ENCODE data around the gene TBC1D32.
"Not testable (repeated sequence)": the region's sequence is repeated elsewhere in the genome, so short reads cannot be mapped to it uniquely, and the experiment has no call there.

Gene TBC1D32

DNA sequence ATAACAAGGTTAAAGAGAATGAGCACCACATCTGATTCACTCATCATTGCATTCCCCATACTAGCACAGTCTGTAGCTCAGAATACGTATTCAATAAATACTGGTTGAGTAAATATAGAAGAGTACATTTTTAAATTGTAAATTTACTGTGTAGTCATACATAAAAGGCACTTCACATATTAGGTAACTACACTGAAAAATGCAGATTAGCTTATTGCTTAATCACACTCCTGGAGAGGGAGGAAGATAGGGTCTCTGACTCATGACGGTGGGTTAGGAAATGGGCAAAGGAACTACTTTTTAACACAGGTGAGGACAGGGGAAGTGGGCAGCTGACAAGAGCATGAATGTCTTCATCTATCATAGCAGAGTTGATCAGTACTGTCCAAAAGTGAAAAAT is 133.2 kb downstream of the TBC1D32 start:
- Histone ChIP-seq H2BK120ac (ENCODE audit: low read depth, low read length) (no peak overlapping the region), H4K91ac (ENCODE audit: low read depth, low read length, poor library complexity) (no peak overlapping the region), H3K4ac (ENCODE audit: low read length) (no peak overlapping the region), H3K4me1 (ENCODE audit: control insufficient read depth in 2 of 2, insufficient read depth in 1 of 2, low read depth in 1 of 2, low read length in 2 of 2) (no peaks in the 10 kb centered on the region), H3K9ac (ENCODE audit: low read depth, low read length, poor library complexity) (no peak overlapping the region), H3K4me3 (ENCODE audit: low read length in 2 of 2) (no peak overlapping the region), H3K79me1 (ENCODE audit: low read depth, low read length) (no peaks in the 10 kb centered on the region), H3K23ac (ENCODE audit: low read depth, low read length, poor library complexity) (no peak overlapping the region), H2BK15ac (ENCODE audit: low read length) (no peak overlapping the region), H3K27me3 (ENCODE audit: control insufficient read depth in 3 of 3, insufficient read depth in 3 of 3, low read depth in 1 of 3, low read length in 3 of 3) (no peaks in the 10 kb centered on the region), H3K27ac (replicated peaks; ENCODE audit: low read length) (no peak overlapping the region), H2AFZ (ENCODE audit: low read length) (no peak overlapping the region), H3K36me3 (replicated peaks in 1 of 2; ENCODE audit: control insufficient read depth in 2 of 2, insufficient read depth in 2 of 2, low read length in 2 of 2) (no peaks in the 10 kb centered on the region), H2AK5ac (ENCODE audit: low read depth, low read length) (no peak overlapping the region), H3K4me2 (ENCODE audit: insufficient read depth, low read length, poor library complexity, severe bottlenecking) (no peak overlapping the region), H3K9me3 (replicated peaks in 1 of 2; ENCODE audit: control insufficient read depth in 2 of 2, insufficient read depth in 1 of 2, low read depth in 1 of 2, low read length in 2 of 2) (no peaks in the 10 kb centered on the region), H2BK5ac (ENCODE audit: low read length) (no peak overlapping the region), H3K14ac (ENCODE audit: low read length) (no peak overlapping the region), H2BK12ac (ENCODE audit: low read length) (no peak overlapping the region), H3K18ac (ENCODE audit: low read length) (no peak overlapping the region), H4K8ac (ENCODE audit: low read depth, low read length) (no peak overlapping the region)
- no peak for DNase-seq (ENCODE audit: low spot score)
- WGBS, 2 donors (ENCODE audit: extremely low coverage in 2 of 2, insufficient read length in 2 of 2, insufficient replicate concordance in 1 of 2), result no CpG with 5 or more reads among the region's 2 CpGs

- H3K14ac ChIP-seq (ENCODE audit: low read length), result not testable (repeated sequence)
These were observed 138.2 kb downstream of the TBC1D32 start for GRCh38 chr6:121196042-121196441.

GRCh38 chr6:121190122-121190521 is 144.2 kb downstream of the TBC1D32 start:
- Histone ChIP-seq H2BK5ac (ENCODE audit: low read length) (no peak overlapping the region), H2BK120ac (ENCODE audit: low read depth, low read length) (no peak overlapping the region), H3K4me1 (ENCODE audit: control insufficient read depth in 2 of 2, insufficient read depth in 1 of 2, low read depth in 1 of 2, low read length in 2 of 2) (no peaks in the 10 kb centered on the region), H2BK15ac (ENCODE audit: low read length) (no peak overlapping the region), H4K8ac (ENCODE audit: low read depth, low read length) (no peak overlapping the region), H3K36me3 (replicated peaks in 1 of 2; ENCODE audit: control insufficient read depth in 2 of 2, insufficient read depth in 2 of 2, low read length in 2 of 2) (no peaks in the 10 kb centered on the region), H3K9me3 (replicated peaks in 1 of 2; ENCODE audit: control insufficient read depth in 2 of 2, insufficient read depth in 1 of 2, low read depth in 1 of 2, low read length in 2 of 2) (no peaks in the 10 kb centered on the region), H3K18ac (ENCODE audit: low read length) (no peak overlapping the region), H3K4me3 (ENCODE audit: low read length in 2 of 2) (no peak overlapping the region), H2AFZ (ENCODE audit: low read length) (no peak overlapping the region), H3K79me1 (ENCODE audit: low read depth, low read length) (no peaks in the 10 kb centered on the region), H2BK12ac (ENCODE audit: low read length) (no peak overlapping the region), H3K27me3 (ENCODE audit: control insufficient read depth in 3 of 3, insufficient read depth in 3 of 3, low read depth in 1 of 3, low read length in 3 of 3) (no peaks in the 10 kb centered on the region), H3K4me2 (ENCODE audit: insufficient read depth, low read length, poor library complexity, severe bottlenecking) (no peak overlapping the region), H3K9ac (ENCODE audit: low read depth, low read length, poor library complexity) (no peak overlapping the region), H3K27ac (replicated peaks; ENCODE audit: low read length) (no peak overlapping the region), H3K23ac (ENCODE audit: low read depth, low read length, poor library complexity) (no peak overlapping the region), H3K14ac (ENCODE audit: low read length) (no peak overlapping the region), H4K91ac (ENCODE audit: low read depth, low read length, poor library complexity) (no peak overlapping the region), H3K4ac (ENCODE audit: low read length) (no peak overlapping the region), H2AK5ac (ENCODE audit: low read depth, low read length) (no peak overlapping the region)
- no peak for DNase-seq (ENCODE audit: low spot score)
- WGBS, 2 donors (ENCODE audit: extremely low coverage in 2 of 2, insufficient read length in 2 of 2, insufficient replicate concordance in 1 of 2), result no CpG with 5 or more reads among the region's 6 CpGs

More at GRCh38 chr6:121196042-121196441, 138.2 kb downstream of the TBC1D32 start:
- not testable (repeated sequence) for H4K8ac ChIP-seq (ENCODE audit: low read depth, low read length); H3K18ac ChIP-seq (ENCODE audit: low read length); H3K36me3 ChIP-seq (replicated peaks in 1 of 2; ENCODE audit: control insufficient read depth in 2 of 2, insufficient read depth in 2 of 2, low read length in 2 of 2); H3K4me3 ChIP-seq (ENCODE audit: low read length in 2 of 2); H2BK120ac ChIP-seq (ENCODE audit: low read depth, low read length); H3K23ac ChIP-seq (ENCODE audit: low read depth, low read length, poor library complexity); H2BK15ac ChIP-seq (ENCODE audit: low read length); H2AK5ac ChIP-seq (ENCODE audit: low read depth, low read length); H3K9me3 ChIP-seq (replicated peaks in 1 of 2; ENCODE audit: control insufficient read depth in 2 of 2, insufficient read depth in 1 of 2, low read depth in 1 of 2, low read length in 2 of 2); H4K91ac ChIP-seq (ENCODE audit: low read depth, low read length, poor library complexity); H2BK5ac ChIP-seq (ENCODE audit: low read length); H3K79me1 ChIP-seq (ENCODE audit: low read depth, low read length); H3K4me2 ChIP-seq (ENCODE audit: insufficient read depth, low read length, poor library complexity, severe bottlenecking); H3K27me3 ChIP-seq (ENCODE audit: control insufficient read depth in 3 of 3, insufficient read depth in 3 of 3, low read depth in 1 of 3, low read length in 3 of 3); H2BK12ac ChIP-seq (ENCODE audit: low read length); H3K27ac ChIP-seq (replicated peaks; ENCODE audit: low read length); H3K4me1 ChIP-seq (ENCODE audit: control insufficient read depth in 2 of 2, insufficient read depth in 1 of 2, low read depth in 1 of 2, low read length in 2 of 2); H2AFZ ChIP-seq (ENCODE audit: low read length); H3K9ac ChIP-seq (ENCODE audit: low read depth, low read length, poor library complexity); H3K4ac ChIP-seq (ENCODE audit: low read length); DNase-seq (ENCODE audit: low spot score)
- WGBS, 2 donors (ENCODE audit: extremely low coverage in 2 of 2, insufficient read length in 2 of 2, insufficient replicate concordance in 1 of 2), result no CpG with 5 or more reads among the region's 4 CpGs

DNA sequence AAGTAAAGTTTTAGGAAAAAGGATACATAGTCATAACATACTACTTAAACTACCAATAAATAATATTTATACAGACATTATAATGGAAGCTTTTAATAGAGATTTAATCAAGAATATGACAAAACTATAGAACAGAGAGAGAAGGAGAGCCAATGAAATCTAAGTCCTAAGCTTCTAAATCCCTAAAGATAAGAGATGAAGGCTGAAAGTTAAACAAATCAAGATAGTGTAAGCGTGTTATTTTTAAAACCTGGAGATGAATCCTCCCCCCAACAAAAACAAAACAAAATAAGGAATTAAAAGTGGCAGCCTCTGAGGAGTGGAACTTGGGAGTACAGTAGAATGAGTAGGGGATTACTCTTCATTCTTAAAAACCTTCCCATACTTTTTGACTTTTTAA is 145.9 kb downstream of the TBC1D32 start:
- H3K79me1 ChIP-seq (ENCODE audit: low read depth, low read length), result no peaks in the 10 kb centered on the region
- no peak overlapping the region for H3K4me3 ChIP-seq (ENCODE audit: low read length in 2 of 2)
- no peaks in the 10 kb centered on the region for H3K27me3 ChIP-seq (ENCODE audit: control insufficient read depth in 3 of 3, insufficient read depth in 3 of 3, low read depth in 1 of 3, low read length in 3 of 3)
- no peak overlapping the region for H2BK120ac ChIP-seq (ENCODE audit: low read depth, low read length)
- H3K4me1 ChIP-seq (ENCODE audit: control insufficient read depth in 2 of 2, insufficient read depth in 1 of 2, low read depth in 1 of 2, low read length in 2 of 2), result no peaks in the 10 kb centered on the region
- no peak overlapping the region for H3K4me2 ChIP-seq (ENCODE audit: insufficient read depth, low read length, poor library complexity, severe bottlenecking)
- H4K8ac ChIP-seq (ENCODE audit: low read depth, low read length), result no peak overlapping the region
- H3K27ac ChIP-seq (replicated peaks; ENCODE audit: low read length), result no peak overlapping the region
- H3K18ac ChIP-seq (ENCODE audit: low read length), result no peak overlapping the region
- H4K91ac ChIP-seq (ENCODE audit: low read depth, low read length, poor library complexity), result no peak overlapping the region
- DNase-seq (ENCODE audit: low spot score), result no peak
- WGBS, 2 donors (ENCODE audit: extremely low coverage in 2 of 2, insufficient read length in 2 of 2, insufficient replicate concordance in 1 of 2), result no CpG with 5 or more reads among the region's 1 CpG
- H3K23ac ChIP-seq (ENCODE audit: low read depth, low read length, poor library complexity), result no peak overlapping the region
- no peak overlapping the region for H2BK5ac ChIP-seq (ENCODE audit: low read length)
- no peaks in the 10 kb centered on the region for H3K36me3 ChIP-seq (replicated peaks in 1 of 2; ENCODE audit: control insufficient read depth in 2 of 2, insufficient read depth in 2 of 2, low read length in 2 of 2)
- no peak overlapping the region for H2BK12ac ChIP-seq (ENCODE audit: low read length)
- no peak overlapping the region for H2AFZ ChIP-seq (ENCODE audit: low read length)
- no peak overlapping the region for H2BK15ac ChIP-seq (ENCODE audit: low read length)
- no peak overlapping the region for H2AK5ac ChIP-seq (ENCODE audit: low read depth, low read length)
- H3K4ac ChIP-seq (ENCODE audit: low read length), result no peak overlapping the region
- no peak overlapping the region for H3K14ac ChIP-seq (ENCODE audit: low read length)
- no peak overlapping the region for H3K9ac ChIP-seq (ENCODE audit: low read depth, low read length, poor library complexity)
- H3K9me3 ChIP-seq (replicated peaks in 1 of 2; ENCODE audit: control insufficient read depth in 2 of 2, insufficient read depth in 1 of 2, low read depth in 1 of 2, low read length in 2 of 2), result no peaks in the 10 kb centered on the region

Data from neuronal stem cell (in vitro differentiated cells).